Measurements from ENCODE around the gene BIN2. TPM values are rescaled to one million over a fixed set of nuclear protein-coding genes. Genes with fewer than 3 reads are reported as not detected.
"Not testable (repeated sequence)": the region's sequence is repeated elsewhere in the genome, so short reads cannot be mapped to it uniquely, and the experiment has no call there.

Gene BIN2
- total and polyA plus RNA-seq, 2 of the 4 experiments (the other 2 are of a cell fraction): not detected

DNA sequence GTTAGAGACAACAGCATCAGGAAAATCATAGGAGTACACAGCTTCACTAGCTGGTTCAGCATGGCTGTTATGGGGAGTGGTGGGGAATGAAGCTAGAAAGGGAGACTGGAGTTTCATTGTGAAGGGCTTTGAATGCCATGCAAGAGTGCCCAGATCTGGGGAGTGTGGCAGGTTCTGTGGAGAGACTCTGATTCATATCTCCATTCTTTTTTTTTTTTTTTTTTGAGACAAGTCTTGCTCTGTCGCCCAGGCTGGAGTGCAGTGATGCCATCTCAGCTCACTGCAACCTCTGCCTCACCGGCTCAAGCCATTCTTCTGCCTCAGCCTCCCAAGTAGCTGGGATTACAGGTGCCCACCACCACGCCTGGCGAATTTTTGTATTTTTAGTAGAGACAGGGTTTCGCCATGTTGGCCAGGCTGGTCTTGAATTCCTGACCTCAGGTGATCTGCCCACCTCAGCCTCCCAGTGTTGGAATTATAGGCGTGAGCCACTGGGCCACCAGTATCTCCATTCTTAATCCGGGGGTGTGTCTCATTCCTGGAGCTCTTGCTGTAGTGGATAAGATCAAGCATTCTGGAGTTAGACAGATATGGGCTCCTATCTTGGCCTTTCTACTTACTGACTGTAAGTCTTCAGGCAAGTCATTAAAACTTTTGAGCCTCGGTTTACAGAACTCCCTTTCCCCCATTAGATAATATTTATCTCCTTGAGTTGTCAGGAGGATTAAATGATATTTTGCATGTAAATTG lies 5.7 kb downstream of the BIN2 start:
- H3K9me1 ChIP-seq (ENCODE audit: insufficient read depth, low read length); dilution Hi-C loops (cut with HindIII; ENCODE audit: low sequenced_read_pairs, unreplicated experiment); H3K18ac ChIP-seq (ENCODE audit: low read depth, low read length); H3K23ac ChIP-seq (ENCODE audit: low read depth, low read length); DNase-seq; H3K4me3 ChIP-seq (ENCODE audit: insufficient read depth, low read depth, low read length); H3K14ac ChIP-seq (replicated peaks; ENCODE audit: low read depth, low read length); CTCF ChIA-PET; H2BK15ac ChIP-seq (ENCODE audit: low read depth, low read length); H3K36me3 ChIP-seq (ENCODE audit: control insufficient read depth, insufficient read depth, low read length); H3K79me1 ChIP-seq (ENCODE audit: low read depth in 1 of 2, low read length in 2 of 2); ATAC-seq (ENCODE audit: low read depth); H2AK5ac ChIP-seq (ENCODE audit: low read depth, low read length); H3K4me2 ChIP-seq (ENCODE audit: low read depth, low read length); H4K20me1 ChIP-seq (ENCODE audit: insufficient read depth, low read length); H2BK5ac ChIP-seq (ENCODE audit: low read depth, low read length, poor library complexity, severe bottlenecking); BruUV-seq (replicated peaks); H3K9ac ChIP-seq (ENCODE audit: low read depth, low read length); H3K9me3 ChIP-seq (ENCODE audit: control insufficient read depth, insufficient read depth, low read length); H3K27me3 ChIP-seq (ENCODE audit: control insufficient read depth, insufficient read depth, low read length); H2BK20ac ChIP-seq (ENCODE audit: low read depth, low read length); H2AFZ ChIP-seq (replicated peaks; ENCODE audit: low read length, poor library complexity); H2BK120ac ChIP-seq (ENCODE audit: low read depth, low read length); H4K5ac ChIP-seq (ENCODE audit: low read depth, low read length); H3K27ac ChIP-seq (ENCODE audit: insufficient read depth, low read length); H4K8ac ChIP-seq (ENCODE audit: low read depth in 2 of 2, low read length in 2 of 2); H2AK9ac ChIP-seq (replicated peaks; ENCODE audit: low read depth, low read length, poor library complexity); POLR2A ChIA-PET (ENCODE audit: unreplicated experiment); in situ Hi-C loops (cut with MboI; ENCODE audit: low sequenced_read_pairs); intact Hi-C loops (cut with micrococcal nuclease); H3K56ac ChIP-seq (ENCODE audit: extremely low read depth, insufficient read depth, low read length); H3K4me1 ChIP-seq (ENCODE audit: control insufficient read depth, insufficient read depth, low read length); H3K4ac ChIP-seq (ENCODE audit: low read depth, low read length); H4K91ac ChIP-seq (ENCODE audit: insufficient read depth, low read depth, low read length): not testable (repeated sequence)
- WGBS, 2 experiments (ENCODE audit: extremely low coverage in 2 of 2, insufficient read length in 1 of 2): no CpG with 5 or more reads among the region's 8 CpGs

Data from IMR-90 (cell line).